Measurements from ENCODE around the gene HAUS8. TPM values are rescaled to one million over a fixed set of nuclear protein-coding genes. Genes with fewer than 3 reads are reported as not detected.

HAUS8 gene
- total RNA-seq, 4 donors from 2014 or later: 9.7 to 29.7 (median 10.1) TPM

- Histone ChIP-seq H3K27ac (no peak overlapping the region), H3K27me3 (no peaks in the 10 kb centered on the region), H3K9me3 (no peaks in the 10 kb centered on the region), H3K4me3 (no peak overlapping the region), H3K4me1 (peaks cover 0 to 30% (median 11%) of the 10 kb centered on the region in 4 donors), H3K36me3 (no peaks in the 10 kb centered on the region)
- TF ChIP-seq POLR2A (IDR thresholded peaks at IDR 0.05): no peak
- TF ChIP-seq CTCF (IDR thresholded peaks at IDR 0.05): no peak
- no peak for DNase-seq
Observed at GRCh38 chr19:17086120-17086519, 10.9 kb upstream of the HAUS8 start.

- Histone ChIP-seq H3K4me1 (peaks cover 0 to 33% (median 18%) of the 10 kb centered on the region in 4 donors), H3K27ac (peak overlapping the region in 3 of 4 donors; percentile 49 to 94 (median 60))
- TF ChIP-seq CTCF (IDR thresholded peaks at IDR 0.05) (no peak), POLR2A (IDR thresholded peaks at IDR 0.05) (no peak)
Observed at GRCh38 chr19:17081672-17082630, 6.7 kb upstream of the HAUS8 start.

GRCh38 chr19:17080440-17080801 is 5.2 kb upstream of the HAUS8 start:
- Histone ChIP-seq H3K36me3 (no peaks in the 10 kb centered on the region), H3K27me3 (no peaks in the 10 kb centered on the region), H3K9me3 (no peaks in the 10 kb centered on the region), H3K4me3 (peak overlapping the region in 2 of 4 donors; percentile 38), H3K27ac (peak overlapping the region; percentile 77 to 94 (median 89)), H3K4me1 (peaks cover 0 to 38% (median 19%) of the 10 kb centered on the region in 4 donors)
- no peak for TF ChIP-seq POLR2A (IDR thresholded peaks at IDR 0.05)
- no peak for TF ChIP-seq CTCF (IDR thresholded peaks at IDR 0.05)
- no peak for DNase-seq

More at GRCh38 chr19:17081672-17082630, 6.7 kb upstream of the HAUS8 start:
- no peaks in the 10 kb centered on the region for H3K36me3 ChIP-seq
- no peaks in the 10 kb centered on the region for H3K27me3 ChIP-seq
- no peak overlapping the region for H3K4me3 ChIP-seq
- DNase-seq: no peak
- H3K9me3 ChIP-seq: no peaks in the 10 kb centered on the region

DNA sequence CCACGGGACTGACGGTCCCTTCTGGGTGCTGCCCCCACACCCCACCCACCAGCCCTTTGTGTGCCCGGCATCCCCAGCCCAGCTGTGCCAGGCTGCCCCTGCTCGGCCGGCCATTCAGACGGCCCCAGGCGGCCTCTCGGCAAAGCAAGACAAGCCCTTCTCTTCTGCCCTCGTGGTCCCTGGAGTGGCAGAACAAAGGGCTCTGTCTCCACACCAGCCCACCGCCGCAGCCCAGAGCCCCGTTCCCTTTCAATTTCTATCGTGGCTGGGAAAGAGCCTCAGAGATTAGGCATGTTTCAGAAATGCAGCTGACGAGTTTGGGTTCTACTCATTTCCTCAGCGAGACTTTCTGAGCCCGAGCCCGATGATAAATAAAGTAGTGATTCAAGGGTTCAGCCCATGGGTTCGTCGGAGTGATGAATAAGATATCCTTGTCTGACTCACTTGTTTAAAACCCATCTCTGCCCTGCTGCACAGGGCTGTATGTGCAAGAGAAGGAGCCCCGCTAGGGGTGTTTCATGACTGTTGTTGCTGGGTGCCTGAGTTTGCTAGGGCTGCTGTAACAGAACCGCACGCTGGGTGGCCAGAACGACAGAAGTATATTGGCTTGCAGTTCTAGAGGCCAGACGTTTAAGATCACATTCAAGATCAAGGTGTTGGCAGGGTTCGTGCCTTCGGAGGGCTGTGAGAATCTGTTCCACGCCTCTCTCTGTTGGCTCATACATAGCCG is 4.6 kb upstream of the HAUS8 start:
- no peaks in the 10 kb centered on the region for H3K36me3 ChIP-seq
- H3K9me3 ChIP-seq: no peaks in the 10 kb centered on the region
- peak; percentile 30 to 64 (median 48) for TF ChIP-seq CTCF (IDR thresholded peaks at IDR 0.05)
- no peak for TF ChIP-seq POLR2A (IDR thresholded peaks at IDR 0.05)
- no peaks in the 10 kb centered on the region for H3K27me3 ChIP-seq
- peak overlapping the region; percentile 77 to 94 (median 89) for H3K27ac ChIP-seq
- H3K4me3 ChIP-seq: peak overlapping the region; percentile 24 to 38 (median 37)
- peaks cover 0 to 38% (median 19%) of the 10 kb centered on the region in 4 donors for H3K4me1 ChIP-seq
- peak; percentile 59 to 87 (median 78) for DNase-seq

DNA sequence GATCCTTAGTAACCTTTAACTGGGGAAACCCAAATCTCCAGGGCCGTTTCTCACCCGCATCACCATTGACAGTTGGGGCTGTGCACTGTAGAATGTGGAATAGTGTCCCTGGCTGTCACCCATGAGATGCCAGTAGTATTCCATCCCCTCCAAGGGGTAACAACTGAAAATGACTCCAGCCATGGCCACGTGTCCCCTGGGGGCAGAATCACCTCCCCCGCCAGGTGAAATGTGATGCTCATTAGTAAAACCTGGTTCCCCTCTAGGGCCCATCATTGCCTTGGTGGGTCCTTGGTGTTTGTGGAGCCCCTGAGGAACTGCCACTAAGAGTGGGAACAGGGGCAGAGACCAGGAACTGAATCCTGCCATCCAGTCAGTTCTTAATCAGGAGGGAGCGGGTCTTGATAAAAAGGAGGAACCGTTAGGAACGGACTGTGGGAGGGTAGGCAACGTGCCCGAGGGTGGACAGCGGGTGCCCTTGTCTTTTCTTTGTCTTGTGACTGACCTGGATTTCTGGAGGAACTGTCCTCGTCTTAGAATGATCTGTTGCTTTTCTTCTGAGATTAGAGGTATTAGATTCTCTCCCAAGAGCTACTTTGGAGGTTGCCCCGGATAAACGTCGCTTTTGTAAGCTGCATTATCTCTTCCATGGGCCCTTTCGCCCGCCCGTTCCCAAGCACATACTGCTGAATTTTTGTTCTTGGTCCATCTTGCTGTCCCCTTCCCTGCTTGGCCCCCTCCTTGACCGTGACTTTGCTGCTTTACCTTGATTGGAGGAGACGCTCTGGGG is 3.9 kb upstream of the HAUS8 start:
- no peaks in the 10 kb centered on the region for H3K27me3 ChIP-seq
- no peak for DNase-seq
- H3K4me1 ChIP-seq: peaks cover 0 to 43% (median 21%) of the 10 kb centered on the region in 4 donors
- TF ChIP-seq CTCF (IDR thresholded peaks at IDR 0.05): no peak
- no peak for TF ChIP-seq POLR2A (IDR thresholded peaks at IDR 0.05)
- H3K9me3 ChIP-seq: no peaks in the 10 kb centered on the region
- peak overlapping the region; percentile 24 to 38 (median 37) for H3K4me3 ChIP-seq
- peak overlapping the region; percentile 77 to 94 (median 89) for H3K27ac ChIP-seq
- H3K36me3 ChIP-seq: no peaks in the 10 kb centered on the region
